ENCODE data around the gene ATP2B2. TPM values are rescaled to one million over a fixed set of nuclear protein-coding genes. Genes with fewer than 3 reads are reported as not detected.

Gene ATP2B2
- total RNA-seq, 1 experiment from 2014 or later: not detected

- Histone ChIP-seq H3K36me3 (ENCODE audit: control insufficient read depth in 1 of 2, insufficient read depth in 2 of 2, low read length in 2 of 2) (no peaks in the 10 kb centered on the region), H3K4me2 (ENCODE audit: low read length) (no peak overlapping the region), H3K9me2 (ENCODE audit: insufficient read depth) (no peaks in the 10 kb centered on the region), H3K27ac (ENCODE audit: low read depth, low read length) (no peak overlapping the region), H3K79me2 (ENCODE audit: insufficient read depth, low read length) (no peaks in the 10 kb centered on the region), H3K4me3 (replicated peaks in 1 of 2; ENCODE audit: low read depth in 1 of 2, low read length in 2 of 2) (no peak overlapping the region), H4K20me1 (ENCODE audit: insufficient read depth) (no peaks in the 10 kb centered on the region), H2AFZ (ENCODE audit: low read depth, low read length, poor library complexity, severe bottlenecking) (no peak overlapping the region), H3K4me1 (ENCODE audit: control insufficient read depth in 1 of 2, insufficient read depth in 2 of 2, low read length in 2 of 2) (no peaks in the 10 kb centered on the region), H3K27me3 (ENCODE audit: insufficient read depth, low read length) (no peaks in the 10 kb centered on the region), H3K9ac (ENCODE audit: low read length) (no peak overlapping the region), H3K9me3 (ENCODE audit: control insufficient read depth in 1 of 2, insufficient read depth in 1 of 2, low read depth in 1 of 2, low read length in 2 of 2) (no peaks in the 10 kb centered on the region)
- ChIA-PET CTCF (interaction anchor here (0.8 kb wide), 1 partner anchor 346 kb away, joined by 3 read pairs; no protein-coding TSS in a partner anchor), POLR2A (no interaction called here), RAD21 (ENCODE audit: low non-redundant PET in 1 of 2, low total read pairs in 2 of 2, uncharacterized antibody in 2 of 2, unreplicated experiment in 2 of 2) (no interaction called here)
- TF ChIP-seq RAD21 (IDR thresholded peaks at IDR 0.05; ENCODE audit: low read depth) (peak; percentile 24; the same call in 1 of the 2 replicates), SRF (IDR thresholded peaks at IDR 0.05; ENCODE audit: low read depth) (no peak)
- TF ChIP-seq, protein P1, sequence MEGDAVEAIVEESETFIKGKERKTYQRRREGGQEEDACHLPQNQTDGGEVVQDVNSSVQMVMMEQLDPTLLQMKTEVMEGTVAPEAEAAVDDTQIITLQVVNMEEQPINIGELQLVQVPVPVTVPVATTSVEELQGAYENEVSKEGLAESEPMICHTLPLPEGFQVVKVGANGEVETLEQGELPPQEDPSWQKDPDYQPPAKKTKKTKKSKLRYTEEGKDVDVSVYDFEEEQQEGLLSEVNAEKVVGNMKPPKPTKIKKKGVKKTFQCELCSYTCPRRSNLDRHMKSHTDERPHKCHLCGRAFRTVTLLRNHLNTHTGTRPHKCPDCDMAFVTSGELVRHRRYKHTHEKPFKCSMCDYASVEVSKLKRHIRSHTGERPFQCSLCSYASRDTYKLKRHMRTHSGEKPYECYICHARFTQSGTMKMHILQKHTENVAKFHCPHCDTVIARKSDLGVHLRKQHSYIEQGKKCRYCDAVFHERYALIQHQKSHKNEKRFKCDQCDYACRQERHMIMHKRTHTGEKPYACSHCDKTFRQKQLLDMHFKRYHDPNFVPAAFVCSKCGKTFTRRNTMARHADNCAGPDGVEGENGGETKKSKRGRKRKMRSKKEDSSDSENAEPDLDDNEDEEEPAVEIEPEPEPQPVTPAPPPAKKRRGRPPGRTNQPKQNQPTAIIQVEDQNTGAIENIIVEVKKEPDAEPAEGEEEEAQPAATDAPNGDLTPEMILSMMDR (IDR thresholded peaks at IDR 0.05 in 2 of 3, conservative IDR thresholded peaks at IDR 0.05 in 1 of 3; ENCODE audit: borderline replicate concordance in 1 of 3, insufficient read depth in 1 of 3, low read depth in 2 of 3, low read length in 2 of 3): peak in 2 of 3 experiments; percentile 27 to 34; a peak in 3 of 6 replicates
- peak; percentile 82 for ATAC-seq
- no TSS peak for BruUV-seq (replicated peaks)
- DNase-seq (ENCODE audit: low read depth, low spot score): no peak
- intact Hi-C loops (cut with micrococcal nuclease): no loop called here
These were observed 113.1 kb downstream of the ATP2B2 start for GRCh38 chr3:10392244-10392643.

DNA sequence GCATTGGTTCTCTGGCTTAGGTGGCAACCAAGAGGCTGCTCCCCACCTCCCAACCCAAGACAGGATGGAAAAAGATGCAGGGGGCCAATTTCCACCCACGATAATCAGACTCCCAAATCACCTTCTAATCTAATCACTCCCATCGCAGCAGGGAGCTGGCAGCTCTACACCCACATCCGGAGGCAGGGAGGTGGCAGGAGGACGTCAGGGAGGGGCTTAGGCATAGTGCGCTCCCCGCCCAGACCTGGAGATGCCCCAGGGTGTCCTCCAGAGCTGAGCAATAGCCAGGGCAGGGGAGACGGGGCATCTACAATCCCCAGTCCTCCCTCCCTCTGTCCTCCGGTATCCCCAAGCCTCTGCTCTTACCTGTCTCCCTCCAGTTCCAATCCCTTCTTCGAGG lies 114.0 kb downstream of the ATP2B2 start:
- ATAC-seq: 0 out of 2 replicates have a peak, but pooled peaks have one; percentile 18
- Histone ChIP-seq H3K9me3 (ENCODE audit: control insufficient read depth in 1 of 2, insufficient read depth in 1 of 2, low read depth in 1 of 2, low read length in 2 of 2) (no peaks in the 10 kb centered on the region), H3K27ac (ENCODE audit: low read depth, low read length) (no peak overlapping the region), H3K4me3 (replicated peaks in 1 of 2; ENCODE audit: low read depth in 1 of 2, low read length in 2 of 2) (no peak overlapping the region), H3K27me3 (ENCODE audit: insufficient read depth, low read length) (no peaks in the 10 kb centered on the region), H2AFZ (ENCODE audit: low read depth, low read length, poor library complexity, severe bottlenecking) (no peak overlapping the region), H3K9me2 (ENCODE audit: insufficient read depth) (no peaks in the 10 kb centered on the region), H3K4me2 (ENCODE audit: low read length) (no peak overlapping the region), H3K9ac (ENCODE audit: low read length) (no peak overlapping the region), H3K79me2 (ENCODE audit: insufficient read depth, low read length) (no peaks in the 10 kb centered on the region), H3K4me1 (ENCODE audit: control insufficient read depth in 1 of 2, insufficient read depth in 2 of 2, low read length in 2 of 2) (no peaks in the 10 kb centered on the region), H3K36me3 (ENCODE audit: control insufficient read depth in 1 of 2, insufficient read depth in 2 of 2, low read length in 2 of 2) (no peaks in the 10 kb centered on the region), H4K20me1 (ENCODE audit: insufficient read depth) (no peaks in the 10 kb centered on the region)
- BruUV-seq (replicated peaks): no TSS peak
- RAD21 ChIA-PET (ENCODE audit: low non-redundant PET in 1 of 2, low total read pairs in 2 of 2, uncharacterized antibody in 2 of 2, unreplicated experiment in 2 of 2): no interaction called here
- intact Hi-C loops (cut with micrococcal nuclease): no loop called here
- no peak for DNase-seq (ENCODE audit: low read depth, low spot score)
- CTCF ChIA-PET: no interaction called here
- POLR2A ChIA-PET: no interaction called here
- TF ChIP-seq JUND (IDR thresholded peaks at IDR 0.05) (no peak), TCF7L2 (IDR thresholded peaks at IDR 0.05; ENCODE audit: borderline replicate concordance, extremely low read depth, insufficient read depth, insufficient read length) (no peak), EZH2phosphoT487 (IDR thresholded peaks at IDR 0.05; ENCODE audit: borderline replicate concordance) (no peak), REST (IDR thresholded peaks at IDR 0.05; ENCODE audit: low read depth) (no peak), ELF1 (IDR thresholded peaks at IDR 0.05; ENCODE audit: borderline replicate concordance, low read depth) (no peak), ZFX (IDR thresholded peaks at IDR 0.05) (no peak), SP1 (IDR thresholded peaks at IDR 0.05; ENCODE audit: low read depth) (no peak), RAD21 (IDR thresholded peaks at IDR 0.05; ENCODE audit: low read depth) (no peak)
- TF ChIP-seq, protein P2, sequence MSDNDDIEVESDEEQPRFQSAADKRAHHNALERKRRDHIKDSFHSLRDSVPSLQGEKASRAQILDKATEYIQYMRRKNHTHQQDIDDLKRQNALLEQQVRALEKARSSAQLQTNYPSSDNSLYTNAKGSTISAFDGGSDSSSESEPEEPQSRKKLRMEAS (IDR thresholded peaks at IDR 0.05): no peak
- TF ChIP-seq, protein P3, sequence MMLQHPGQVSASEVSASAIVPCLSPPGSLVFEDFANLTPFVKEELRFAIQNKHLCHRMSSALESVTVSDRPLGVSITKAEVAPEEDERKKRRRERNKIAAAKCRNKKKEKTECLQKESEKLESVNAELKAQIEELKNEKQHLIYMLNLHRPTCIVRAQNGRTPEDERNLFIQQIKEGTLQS (IDR thresholded peaks at IDR 0.05): no peak
- TF ChIP-seq, protein P1 (IDR thresholded peaks at IDR 0.05 in 2 of 3, conservative IDR thresholded peaks at IDR 0.05 in 1 of 3; ENCODE audit: borderline replicate concordance in 1 of 3, insufficient read depth in 1 of 3, low read depth in 2 of 3, low read length in 2 of 3): no peak

Data from HCT116 (cell line).